ENCODE data around the gene CRYBA2. TPM values are rescaled to one million over a fixed set of nuclear protein-coding genes. Genes with fewer than 3 reads are reported as not detected.

The CRYBA2 gene
- total RNA-seq, 1 experiment from 2014 or later, result not detected

DNA sequence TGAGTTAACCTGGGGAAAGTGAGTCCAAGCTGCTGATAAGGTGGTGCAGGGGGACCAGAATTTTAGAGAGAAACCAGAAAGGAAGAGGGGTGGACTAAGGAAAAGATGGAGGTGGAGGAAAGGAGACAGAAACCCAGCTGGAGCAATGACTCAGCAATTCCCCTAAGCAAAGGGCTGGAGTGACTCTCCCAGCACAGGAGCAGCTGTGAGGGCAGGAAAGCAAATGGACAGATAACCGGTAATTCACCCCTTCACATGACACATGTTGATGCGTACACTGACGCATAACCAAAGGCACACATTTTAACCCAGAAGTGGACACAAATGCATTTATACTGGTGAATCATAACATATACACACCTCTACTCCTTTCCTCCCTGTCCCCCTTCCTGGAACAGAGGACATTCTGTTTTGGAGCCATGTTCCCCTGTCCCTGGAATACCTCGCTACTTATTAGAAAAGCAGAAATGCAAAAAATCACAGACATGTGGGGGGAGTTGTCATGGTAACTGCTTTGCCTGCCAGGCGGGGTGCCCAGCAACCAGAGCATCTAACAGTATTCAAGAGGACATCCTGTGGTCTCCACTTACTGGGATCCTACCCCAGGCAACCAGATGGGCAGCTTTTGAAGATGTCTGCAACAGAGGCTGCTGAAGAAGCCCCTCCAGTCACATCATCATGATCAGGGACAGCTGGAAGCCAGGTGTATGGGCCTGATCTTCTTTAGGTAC is 29.0 kb downstream of the CRYBA2 start:
- DNase-seq (ENCODE audit: low read depth, low spot score), result no peak
- in situ Hi-C loops (cut with HindIII; ENCODE audit: low pct_unique_long_range_greater_than_20kb, low sequenced_read_pairs), result no loop called here

DNA sequence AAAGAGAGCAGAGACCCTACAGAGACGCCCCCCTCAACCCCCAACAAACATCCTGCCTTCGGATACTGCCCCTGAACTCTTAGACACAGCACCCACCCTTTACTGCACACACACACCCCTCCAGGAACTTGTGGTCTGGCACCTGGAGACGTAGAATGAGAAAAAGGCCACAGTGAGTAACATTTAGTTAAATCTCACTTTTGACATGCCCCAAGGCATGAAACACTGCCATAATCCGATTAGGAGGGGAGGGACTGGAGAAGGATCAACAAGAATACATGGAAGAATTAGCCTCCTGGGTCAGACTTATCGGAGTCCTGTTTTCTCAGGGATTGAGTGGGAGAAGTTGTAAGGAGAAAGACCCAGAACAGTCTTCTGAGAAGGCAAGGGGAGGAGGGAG is 29.6 kb downstream of the CRYBA2 start:
- in situ Hi-C loops (cut with HindIII; ENCODE audit: low pct_unique_long_range_greater_than_20kb, low sequenced_read_pairs), result no loop called here
- DNase-seq (ENCODE audit: low read depth, low spot score), result no peak

DNA sequence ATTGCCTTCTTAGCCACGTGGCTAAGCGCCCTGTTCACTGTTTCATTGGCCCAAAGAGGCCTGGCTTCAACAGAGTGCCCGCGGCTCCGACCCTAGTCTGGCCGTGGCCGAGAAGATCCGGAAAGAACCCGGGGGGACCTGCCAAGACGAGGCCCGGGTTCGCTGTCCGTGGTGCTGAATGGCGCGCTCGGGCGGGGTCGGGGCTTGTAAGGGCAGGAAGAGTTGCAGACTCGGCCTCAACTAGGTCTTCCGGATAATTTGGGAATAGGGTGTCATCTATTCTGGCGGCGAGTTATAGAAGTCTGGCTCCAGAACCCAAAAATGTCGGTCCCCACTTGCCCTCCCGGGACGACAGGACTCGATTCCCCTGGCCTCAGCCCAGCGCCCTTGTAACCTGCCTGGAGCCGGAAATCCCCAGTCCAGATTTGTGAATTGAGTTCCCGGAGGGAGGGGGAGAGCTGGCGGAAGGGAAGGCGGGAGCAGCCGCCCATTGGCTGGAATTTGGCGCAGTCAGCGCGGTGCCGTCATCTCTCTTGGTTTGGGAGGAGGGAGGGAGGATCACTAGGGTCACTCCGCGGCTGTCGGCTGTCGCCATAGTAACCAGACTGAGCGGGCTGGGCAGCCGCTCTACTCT is 30.2 kb downstream of the CRYBA2 start:
- peak; percentile 72 for DNase-seq (ENCODE audit: low read depth, low spot score)
- in situ Hi-C loops (cut with HindIII; ENCODE audit: low pct_unique_long_range_greater_than_20kb, low sequenced_read_pairs), result no loop called here

DNA sequence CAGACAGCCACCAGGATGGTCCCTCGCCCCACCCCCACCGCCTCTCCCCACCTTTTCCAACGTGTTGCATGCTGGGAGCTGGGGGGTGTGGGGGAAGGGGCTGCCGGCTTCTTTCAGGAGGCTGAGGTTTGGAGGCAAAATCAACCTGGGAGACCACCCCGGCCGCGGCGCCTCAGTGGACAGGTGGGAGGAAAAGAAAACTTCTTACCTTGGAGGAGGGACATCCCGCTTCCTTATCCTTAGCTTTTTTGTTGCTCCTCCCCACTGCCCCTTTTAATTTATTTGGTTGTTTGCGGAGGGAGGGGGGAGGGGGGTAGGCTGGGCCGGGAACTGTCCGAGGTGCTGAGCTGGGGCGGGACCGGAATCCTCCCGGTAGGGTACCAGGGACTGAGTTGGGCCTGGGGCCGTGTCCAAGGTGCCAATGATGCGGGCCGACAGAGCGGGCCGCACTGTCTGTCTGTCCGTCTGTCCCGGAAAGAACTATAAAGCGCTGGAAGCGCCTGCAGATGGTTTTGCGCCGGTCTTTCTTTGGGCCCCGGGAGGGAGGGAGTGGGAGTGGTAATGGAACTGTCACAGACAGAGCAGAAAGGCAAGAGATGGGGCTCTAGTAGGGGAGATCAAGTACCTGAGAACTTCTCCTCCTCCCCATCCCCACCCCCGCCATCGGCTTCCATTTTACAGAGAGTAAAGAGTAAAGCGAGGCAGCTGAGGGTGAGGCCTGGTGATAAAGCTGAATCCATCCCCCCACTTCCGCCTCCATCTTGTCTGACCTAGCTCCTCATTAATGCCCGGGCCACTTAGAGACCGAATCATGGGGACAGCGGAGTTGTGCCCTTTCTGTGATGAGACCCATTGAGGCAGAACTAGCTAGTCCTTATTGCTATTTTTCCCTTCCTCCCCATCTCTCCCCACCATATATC is 31.3 kb downstream of the CRYBA2 start:
- no peak for DNase-seq (ENCODE audit: low read depth, low spot score)
- in situ Hi-C loops (cut with HindIII; ENCODE audit: low pct_unique_long_range_greater_than_20kb, low sequenced_read_pairs), result no loop called here

DNA sequence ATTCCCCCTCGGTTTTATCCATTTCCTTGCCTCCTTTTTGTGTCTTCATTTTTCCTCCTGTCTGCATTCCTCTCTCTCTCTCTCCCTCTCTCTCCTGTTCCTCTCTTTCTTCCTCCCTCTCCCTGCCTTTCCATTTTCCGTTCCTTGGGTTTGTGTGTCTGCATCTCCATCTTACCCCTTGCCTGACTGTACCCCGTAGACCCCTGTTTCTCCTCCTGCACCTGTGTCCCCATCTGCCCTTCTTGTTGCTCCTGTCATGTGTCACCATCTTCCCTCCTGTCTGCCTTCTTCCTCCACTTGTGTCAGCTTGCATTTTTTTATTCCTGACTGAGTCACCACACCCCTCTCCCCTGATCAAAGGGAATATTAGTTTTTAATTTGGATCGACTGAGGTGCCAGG is 32.0 kb downstream of the CRYBA2 start:
- in situ Hi-C loops (cut with HindIII; ENCODE audit: low pct_unique_long_range_greater_than_20kb, low sequenced_read_pairs), result no loop called here
- DNase-seq (ENCODE audit: low read depth, low spot score), result no peak

DNA sequence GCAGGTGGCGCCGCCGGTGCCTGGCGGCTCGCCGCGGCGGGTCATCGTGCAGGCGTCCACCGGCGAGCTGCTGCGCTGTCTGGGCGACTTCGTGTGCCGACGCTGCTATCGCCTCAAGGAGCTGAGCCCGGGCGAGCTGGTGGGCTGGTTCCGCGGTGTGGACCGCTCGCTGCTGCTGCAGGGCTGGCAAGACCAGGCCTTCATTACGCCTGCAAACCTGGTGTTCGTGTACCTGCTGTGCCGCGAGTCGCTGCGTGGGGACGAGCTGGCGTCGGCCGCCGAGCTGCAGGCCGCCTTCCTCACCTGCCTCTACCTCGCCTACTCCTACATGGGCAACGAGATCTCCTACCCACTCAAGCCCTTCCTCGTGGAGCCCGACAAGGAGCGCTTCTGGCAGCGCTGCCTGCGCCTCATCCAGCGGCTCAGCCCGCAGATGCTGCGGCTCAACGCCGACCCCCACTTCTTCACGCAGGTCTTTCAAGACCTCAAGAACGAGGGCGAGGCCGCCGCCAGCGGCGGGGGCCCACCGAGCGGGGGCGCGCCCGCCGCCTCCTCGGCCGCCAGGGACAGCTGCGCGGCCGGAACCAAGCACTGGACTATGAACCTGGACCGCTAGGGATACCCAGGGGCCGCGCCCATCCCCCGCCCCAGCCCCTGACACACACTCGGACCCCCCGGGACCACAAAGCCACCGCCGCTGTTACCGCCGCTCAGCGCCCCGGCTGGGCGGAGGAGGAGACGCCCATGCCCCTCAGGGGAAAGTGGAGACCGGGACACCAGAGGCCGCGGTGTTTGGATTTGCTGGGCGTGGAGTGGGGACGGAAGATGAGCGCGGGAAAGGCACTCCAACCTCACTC is 32.7 kb downstream of the CRYBA2 start:
- in situ Hi-C loops (cut with HindIII; ENCODE audit: low pct_unique_long_range_greater_than_20kb, low sequenced_read_pairs), result no loop called here
- no peak for DNase-seq (ENCODE audit: low read depth, low spot score)

DNA sequence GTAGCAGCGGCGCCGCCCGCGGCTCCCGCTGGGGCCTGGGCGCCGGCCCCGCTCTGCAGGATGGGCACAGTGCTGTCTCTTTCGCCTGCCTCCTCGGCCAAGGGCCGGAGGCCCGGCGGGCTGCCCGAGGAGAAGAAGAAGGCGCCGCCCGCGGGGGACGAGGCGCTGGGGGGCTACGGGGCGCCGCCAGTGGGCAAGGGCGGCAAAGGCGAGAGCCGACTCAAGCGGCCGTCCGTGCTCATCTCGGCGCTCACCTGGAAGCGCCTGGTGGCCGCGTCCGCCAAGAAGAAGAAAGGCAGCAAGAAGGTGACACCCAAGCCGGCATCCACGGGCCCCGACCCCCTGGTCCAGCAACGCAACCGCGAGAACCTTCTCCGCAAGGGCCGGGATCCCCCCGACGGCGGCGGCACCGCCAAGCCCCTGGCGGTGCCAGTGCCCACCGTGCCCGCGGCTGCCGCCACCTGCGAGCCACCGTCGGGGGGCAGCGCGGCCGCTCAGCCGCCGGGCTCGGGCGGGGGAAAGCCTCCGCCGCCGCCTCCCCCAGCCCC is 33.4 kb downstream of the CRYBA2 start:
- in situ Hi-C loops (cut with HindIII; ENCODE audit: low pct_unique_long_range_greater_than_20kb, low sequenced_read_pairs), result no loop called here
- DNase-seq (ENCODE audit: low read depth, low spot score), result no peak

DNA sequence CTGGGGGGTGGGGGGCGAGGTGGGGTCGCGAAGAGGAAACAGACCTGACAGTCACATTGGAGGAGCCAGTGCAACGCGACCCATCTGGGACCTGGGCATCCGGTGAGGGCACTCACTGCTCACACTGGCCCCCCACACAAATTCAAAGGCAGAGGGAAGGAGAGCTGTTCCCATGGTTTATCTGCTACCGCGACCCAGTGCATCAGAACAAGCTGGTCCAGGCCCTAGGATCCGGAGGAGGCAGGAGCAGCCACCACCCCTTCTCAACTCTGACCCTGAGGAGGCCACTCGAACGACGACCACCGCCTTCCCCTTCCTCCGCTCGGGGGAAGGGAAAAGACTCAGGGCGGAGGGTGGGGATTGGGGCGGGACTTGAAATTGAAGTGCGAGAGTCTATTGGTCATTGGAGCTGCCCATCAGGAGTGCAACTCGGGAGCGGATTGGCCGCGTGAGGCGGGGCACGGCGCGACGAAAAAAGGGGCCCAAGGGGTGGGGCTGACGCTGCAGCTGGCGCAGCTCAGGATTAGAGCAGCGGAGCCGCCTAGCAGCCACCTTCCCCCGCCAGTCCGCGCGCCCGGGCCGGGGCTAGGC is 34.0 kb downstream of the CRYBA2 start, which contains the start of gene CDK5R2:
CDK5R2 (plus strand) TSS at position 526 of the 591 bp plus-strand sequence. CDS start 155 bp downstream, outside the sequence.
- DNase-seq (ENCODE audit: low read depth, low spot score), result peak; percentile 87
- in situ Hi-C loops (cut with HindIII; ENCODE audit: low pct_unique_long_range_greater_than_20kb, low sequenced_read_pairs), result no loop called here

DNA sequence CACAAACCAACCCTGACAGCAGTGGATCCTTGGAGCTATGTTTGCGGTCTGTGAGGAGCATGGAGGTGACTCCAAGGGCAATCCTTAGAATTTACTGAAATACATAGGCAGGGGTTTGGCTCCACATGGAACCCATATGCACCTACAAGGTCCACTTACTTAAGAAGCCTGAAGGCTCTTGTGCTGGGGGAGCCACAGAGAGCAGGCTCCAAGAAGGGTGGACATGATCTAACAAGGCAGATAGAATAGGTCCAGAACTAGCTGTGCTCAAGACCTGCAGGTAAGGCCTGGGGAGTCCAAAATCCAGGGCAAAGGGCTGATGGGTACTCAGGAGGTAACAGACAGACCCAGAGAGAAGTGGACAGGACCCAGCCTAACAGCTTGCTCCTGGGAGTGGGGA is 34.9 kb downstream of the CRYBA2 start:
- in situ Hi-C loops (cut with HindIII; ENCODE audit: low pct_unique_long_range_greater_than_20kb, low sequenced_read_pairs), result no loop called here
- DNase-seq (ENCODE audit: low read depth, low spot score), result no peak

DNA sequence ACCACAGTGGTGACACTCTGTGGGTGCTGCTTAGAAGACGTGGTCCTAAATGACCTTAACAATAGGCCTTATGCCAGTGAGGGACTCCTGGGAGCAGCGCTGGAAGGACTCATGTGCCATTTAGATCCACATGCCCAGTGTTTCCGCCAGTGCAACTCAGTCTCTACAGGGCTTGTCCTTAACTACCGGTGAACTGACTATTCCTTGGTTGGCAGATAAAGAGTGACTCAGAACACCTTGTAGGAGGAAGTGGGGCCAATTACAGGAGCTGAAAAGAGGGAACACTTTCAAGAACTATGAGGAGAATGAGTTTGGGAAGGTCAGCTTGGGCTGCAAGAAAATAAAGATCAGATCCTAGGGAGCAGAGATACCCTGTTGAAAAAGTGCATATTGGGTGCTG is 35.6 kb downstream of the CRYBA2 start:
- in situ Hi-C loops (cut with HindIII; ENCODE audit: low pct_unique_long_range_greater_than_20kb, low sequenced_read_pairs), result no loop called here
- no peak for DNase-seq (ENCODE audit: low read depth, low spot score)

DNA sequence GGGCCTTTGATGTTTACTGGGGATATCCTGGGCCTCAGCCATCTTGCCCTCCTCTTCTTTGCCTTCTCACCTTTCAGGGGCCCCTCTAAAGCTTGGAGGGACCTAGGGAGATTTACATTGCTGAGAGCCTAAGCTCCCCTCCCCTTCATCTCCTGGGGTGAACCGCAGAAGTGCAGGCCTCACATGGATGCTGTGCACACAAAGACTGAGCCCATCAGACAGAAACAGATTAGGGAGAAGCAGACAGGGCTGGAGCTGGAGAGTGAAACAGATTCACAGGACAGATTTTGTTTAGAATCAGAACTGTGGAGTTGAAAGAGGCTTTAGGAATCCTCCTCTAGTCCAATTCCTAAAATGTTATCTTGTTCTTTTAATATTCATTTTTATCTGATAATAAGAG is 37.2 kb downstream of the CRYBA2 start:
- DNase-seq (ENCODE audit: low read depth, low spot score), result no peak
- in situ Hi-C loops (cut with HindIII; ENCODE audit: low pct_unique_long_range_greater_than_20kb, low sequenced_read_pairs), result no loop called here

DNA sequence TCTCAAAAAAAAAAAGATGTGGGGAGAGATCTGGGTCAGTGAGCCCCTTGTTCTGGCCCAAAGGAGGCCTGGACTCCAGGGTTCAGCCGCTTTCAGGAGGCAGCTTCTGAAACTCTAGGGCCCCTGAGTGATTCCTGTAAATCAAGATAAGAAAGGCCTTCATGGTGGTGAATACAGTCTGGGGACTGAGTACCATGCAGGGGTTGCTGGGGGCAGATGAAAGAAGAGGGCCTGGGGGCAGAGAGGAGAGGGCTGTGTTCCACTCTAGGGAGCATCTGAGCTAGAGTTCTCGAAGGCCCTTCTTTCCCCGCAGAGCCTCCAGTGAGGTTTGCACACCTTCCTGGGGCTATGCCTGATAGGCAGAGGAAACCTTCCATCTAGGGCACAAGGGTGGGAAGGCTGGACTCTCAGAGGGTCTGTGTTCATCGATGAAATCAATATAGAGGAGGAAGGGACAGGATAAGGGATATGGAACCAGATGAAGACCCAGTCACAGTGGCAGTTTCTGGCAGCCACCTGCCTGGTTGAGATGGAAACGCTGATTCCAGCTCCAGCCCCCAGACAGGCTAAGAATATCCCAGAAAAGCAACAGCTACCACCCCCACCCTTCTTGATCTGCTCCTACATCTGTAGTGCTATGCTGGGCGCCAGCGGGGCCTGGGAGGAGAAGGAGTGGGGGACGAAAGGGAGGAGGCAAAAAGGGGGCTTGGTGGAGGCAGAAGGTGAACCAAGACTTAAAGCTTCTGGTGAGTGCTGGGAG is 38.5 kb downstream of the CRYBA2 start:
- in situ Hi-C loops (cut with HindIII; ENCODE audit: low pct_unique_long_range_greater_than_20kb, low sequenced_read_pairs), result no loop called here
- no peak for DNase-seq (ENCODE audit: low read depth, low spot score)

DNA sequence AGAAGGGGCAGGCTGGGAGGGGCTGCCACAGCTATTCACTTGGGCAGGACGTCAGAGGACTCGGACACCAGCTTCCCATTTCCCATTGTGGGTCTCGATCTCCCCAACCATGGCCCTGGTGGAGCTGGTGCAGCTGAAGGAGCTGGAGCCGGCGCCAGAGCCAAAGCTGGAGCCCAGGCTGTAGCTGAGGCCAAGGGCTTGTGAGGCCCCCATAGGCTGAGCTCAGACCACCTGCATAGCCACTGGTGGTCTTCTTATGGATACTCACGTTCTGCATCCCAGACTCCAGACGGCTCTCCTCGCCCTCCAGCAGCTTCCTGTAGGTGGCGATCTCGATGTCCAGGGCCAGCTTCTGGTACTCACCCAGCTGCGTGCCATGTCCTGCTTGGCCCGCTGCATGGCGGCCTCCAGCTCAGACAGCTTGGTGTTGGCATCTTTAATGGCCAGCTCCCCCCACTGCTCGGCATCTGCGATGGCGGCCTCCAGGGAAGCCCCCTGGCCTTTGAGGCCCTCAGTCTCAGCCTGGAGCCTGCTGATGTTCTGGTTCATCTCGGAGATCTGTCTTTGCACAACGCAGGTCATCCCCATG is 39.8 kb downstream of the CRYBA2 start:
- DNase-seq (ENCODE audit: low read depth, low spot score), result peak; percentile 63
- in situ Hi-C loops (cut with HindIII; ENCODE audit: low pct_unique_long_range_greater_than_20kb, low sequenced_read_pairs), result no loop called here

DNA sequence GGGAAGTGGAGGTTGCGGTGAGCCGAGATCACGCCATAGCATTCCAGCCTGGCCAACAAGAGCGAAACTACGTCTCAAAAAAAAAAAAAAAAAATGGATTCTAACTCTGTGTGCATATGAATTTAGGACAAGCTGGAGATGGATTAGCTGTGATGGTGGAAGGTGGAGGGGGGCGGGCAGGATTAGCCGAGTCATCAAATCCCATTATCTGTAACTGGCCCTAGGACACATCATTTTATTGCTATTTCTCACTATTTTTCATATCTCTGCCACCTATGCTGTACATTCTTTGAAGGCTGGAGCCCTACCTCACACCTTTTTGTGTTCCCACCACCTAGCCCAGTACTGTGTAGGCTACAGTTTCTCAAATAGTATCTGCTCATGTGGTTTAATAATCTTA is 41.1 kb downstream of the CRYBA2 start:
- in situ Hi-C loops (cut with HindIII; ENCODE audit: low pct_unique_long_range_greater_than_20kb, low sequenced_read_pairs), result no loop called here
- DNase-seq (ENCODE audit: low read depth, low spot score), result no peak

DNA sequence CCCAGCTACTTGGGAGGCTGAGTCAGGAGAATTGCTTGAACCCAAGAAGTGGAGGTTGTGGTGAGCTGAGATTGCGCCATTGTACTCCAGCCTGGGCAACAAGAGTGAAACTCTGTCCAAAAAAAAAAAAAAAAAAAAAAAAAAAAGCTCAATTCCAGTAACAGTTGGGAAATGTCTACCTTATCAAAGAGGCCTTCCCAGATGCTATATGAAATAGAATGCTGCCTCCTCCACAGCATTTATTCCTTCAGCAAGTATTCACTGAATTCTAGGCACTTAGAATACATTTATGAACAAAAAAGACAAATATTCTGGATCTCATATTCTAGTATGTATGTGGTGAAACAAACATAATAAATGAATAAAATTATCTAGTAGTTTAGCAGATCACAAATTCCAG is 46.6 kb downstream of the CRYBA2 start:
- in situ Hi-C loops (cut with HindIII; ENCODE audit: low pct_unique_long_range_greater_than_20kb, low sequenced_read_pairs), result no loop called here
- no peak for DNase-seq (ENCODE audit: low read depth, low spot score)
